GM23338 (cell line): ENCODE results near the gene TFEB. TPM values are rescaled to one million over a fixed set of nuclear protein-coding genes. Genes with fewer than 3 reads are reported as not detected.

Experiments used
- ATAC-seq: fragments of 200-7000 bp; cut with Tn5 transposase; 3 replicates; pipeline ENCODE4 v1.9.1; 2020
- DNase-seq: peaks from one replicate; pipeline ENCODE4 v3.0.0-alpha.2; 2015; ENCODE audit warnings: low spot score
- H2AFZ ChIP-seq: fragments of 200-600 bp; sonication (generic); 2 replicates; pipeline ENCODE4 v1.8.0; 2016; ENCODE audit warnings: antibody characterized with exemption, mild to moderate bottlenecking, moderate library complexity
- H3F3A ChIP-seq: fragments of 200-600 bp; sonication (generic); replicated peaks from 2 replicates; pipeline ENCODE4 v1.8.0; 2017; ENCODE audit warnings: antibody characterized with exemption, mixed run types, low read depth
- H3K27ac ChIP-seq: fragments of 200-600 bp; sonication (generic); 2 replicates; pipeline ENCODE4 v1.6.1; 2016; ENCODE audit warnings: low read depth
- H3K27me3 ChIP-seq: fragments of 200-600 bp; sonication (generic); 2 replicates; pipeline ENCODE4 v1.8.0; 2016; ENCODE audit warnings: mild to moderate bottlenecking, mixed run types, moderate library complexity; ENCODE audit not compliant: insufficient read depth
- H3K36me3 ChIP-seq: fragments of 200-600 bp; sonication (generic); 2 replicates; pipeline ENCODE4 v1.8.0; 2016; ENCODE audit warnings: mild to moderate bottlenecking; ENCODE audit not compliant: insufficient read depth
- H3K4me1 ChIP-seq: fragments of 200-600 bp; sonication (generic); 2 replicates; pipeline ENCODE4 v1.8.0; 2016; ENCODE audit warnings: mild to moderate bottlenecking, moderate library complexity; ENCODE audit not compliant: insufficient read depth
- H3K4me2 ChIP-seq: fragments of 200-600 bp; sonication (generic); 2 replicates; pipeline ENCODE4 v1.7.1; 2017; ENCODE audit warnings: mixed run types
- H3K4me3 ChIP-seq: fragments of 200-600 bp; sonication (generic); 2 replicates; pipeline ENCODE4 v1.6.1; 2016; ENCODE audit warnings: mixed run types
- H3K79me2 ChIP-seq: fragments of 200-600 bp; sonication (generic); replicated peaks from 2 replicates; pipeline ENCODE4 v1.8.0; 2017; ENCODE audit warnings: mild to moderate bottlenecking; ENCODE audit not compliant: insufficient read depth
- H3K9me2 ChIP-seq: fragments of 200-600 bp; sonication (generic); 2 replicates; pipeline ENCODE4 v1.8.0; 2017; ENCODE audit not compliant: insufficient read depth
- H4K20me1 ChIP-seq: fragments of 200-600 bp; sonication (generic); replicated peaks from 2 replicates; pipeline ENCODE4 v1.8.0; 2017; ENCODE audit warnings: mild to moderate bottlenecking; ENCODE audit not compliant: insufficient read depth
- H3K27ac Mint-ChIP-seq: 2 replicates; pipeline ENCODE4 v1.8.0; 2020; ENCODE audit warnings: inconsistent platforms, mild to moderate bottlenecking, moderate library complexity, mixed read lengths
- H3K27me3 Mint-ChIP-seq: 3 replicates; pipeline ENCODE4 v1.8.0; 2022; ENCODE audit warnings: low read depth, mild to moderate bottlenecking, moderate library complexity, mixed read lengths, inconsistent platforms; ENCODE audit not compliant: insufficient read depth, poor library complexity
- H3K36me3 Mint-ChIP-seq: 3 replicates; pipeline ENCODE4 v1.8.0; 2021; ENCODE audit warnings: low read depth, mild to moderate bottlenecking, inconsistent platforms, moderate library complexity, mixed read lengths
- H3K4me1 Mint-ChIP-seq: 3 replicates; pipeline ENCODE4 v1.8.0; 2020; ENCODE audit warnings: mild to moderate bottlenecking, inconsistent platforms, mixed read lengths
- H3K4me3 Mint-ChIP-seq: 3 replicates; pipeline ENCODE4 v1.8.0; 2021; ENCODE audit warnings: moderate library complexity, mild to moderate bottlenecking, inconsistent platforms, mixed read lengths
- H3K9me3 Mint-ChIP-seq: 3 replicates; pipeline ENCODE4 v1.8.0; 2020; ENCODE audit warnings: moderate library complexity, mild to moderate bottlenecking, inconsistent platforms, mixed read lengths
- CTCF ChIP-seq, 2 experiments: fragments of 200-600 bp in 1 of 2; sonication (generic) in 1 of 2; conservative IDR thresholded peaks; 2 replicates each; pipeline versions ENCODE4 v1.5.1 to v1.6.1; 2016 to 2017; ENCODE audit warnings: antibody characterized with exemption in 2 of 2, low read depth in 2 of 2, mild to moderate bottlenecking in 2 of 2, moderate library complexity in 1 of 2
- EZH2 ChIP-seq: fragments of 200-600 bp; sonication (generic); IDR thresholded peaks from one replicate; pipeline ENCODE4 v1.8.0; 2017; ENCODE audit warnings: antibody characterized with exemption, mild to moderate bottlenecking, low read depth; ENCODE audit not compliant: unreplicated experiment
- EZH2phosphoT487 ChIP-seq: fragments of 200-600 bp; sonication (generic); IDR thresholded peaks from one replicate; pipeline ENCODE4 v1.8.1; 2018; ENCODE audit warnings: antibody characterized with exemption; ENCODE audit not compliant: unreplicated experiment
- REST ChIP-seq: IDR thresholded peaks from one replicate; pipeline ENCODE4 v1.6.1; 2018; ENCODE audit warnings: antibody characterized with exemption; ENCODE audit not compliant: unreplicated experiment
- ZNF114 ChIP-seq: fragments of 250-450 bp; sonication (Bioruptor Pico); IDR thresholded peaks from 2 replicates; pipeline ENCODE4 v1.5.0; 2020; ENCODE audit warnings: mild to moderate bottlenecking, moderate library complexity
- polyA plus RNA-seq: library from polyadenylated mRNA; unstranded; fragments of >200 nt; fragmentation: Nextera tagmentation; extraction: Ambion mirVana; gene quantifications from 2 replicates; pipeline ENCODE4 v1.2.1, GENCODE V29; 2016
- total RNA-seq: library from RNA; depleted of rRNA; stranded (reverse); fragments of >200 nt; shearing (Covaris generic); gene quantifications from 2 replicates; pipeline ENCODE4 v1.2.3, GENCODE V29; 2014

TFEB gene
- total and polyA plus RNA-seq, 2 experiments from 2014 or later, result 1.3 to 4.3 TPM

- Mint-ChIP-seq H3K9me3 (no peaks in the 10 kb centered on the region), H3K36me3 (no peaks in the 10 kb centered on the region; the same call in 2 of the 3 replicates), H3K4me1 (peaks cover 11% of the 10 kb centered on the region; the same call in 1 of the 3 replicates), H3K4me3 (no peak overlapping the region), H3K27ac (no peak overlapping the region), H3K27me3 (peaks cover 14% of the 10 kb centered on the region)
- no peak overlapping the region for H3K27ac ChIP-seq
- H3K9me2 ChIP-seq, result peaks cover 7% of the 10 kb centered on the region; the same call in 1 of the 2 replicates
- H3K4me3 ChIP-seq, result no peak overlapping the region
- H3K4me2 ChIP-seq, result no peak overlapping the region
- H3K4me1 ChIP-seq, result no peaks in the 10 kb centered on the region; the same call in 1 of the 2 replicates
- no peaks in the 10 kb centered on the region for H3K36me3 ChIP-seq
- H4K20me1 ChIP-seq, result no peaks in the 10 kb centered on the region
- H3K79me2 ChIP-seq, result no peaks in the 10 kb centered on the region
- H3K27me3 ChIP-seq, result no peaks in the 10 kb centered on the region
- TF ChIP-seq ZNF114 (CRISPR knock-in tag) (no peak), CTCF (conservative IDR thresholded peaks at IDR 0.05; ENCODE audit: low read depth in 2 of 2) (peak in 1 of 2 experiments; percentile 16; a peak in 1 of 4 replicates)
- DNase-seq (peak; percentile 52), ATAC-seq (peak; percentile 93)
- no peaks in the 10 kb centered on the region for H3F3A ChIP-seq
- H2AFZ ChIP-seq, result no peak overlapping the region
Measured at GRCh38 chr6:41663568-41663967, 71.8 kb downstream of the TFEB start.

GRCh38 chr6:41659935-41660334 lies 75.5 kb downstream of the TFEB start:
- H3K4me1 ChIP-seq, result peaks cover 3% of the 10 kb centered on the region; the same call in 1 of the 2 replicates
- H3K4me2 ChIP-seq, result no peak overlapping the region
- peaks cover 7% of the 10 kb centered on the region; the same call in 1 of the 2 replicates for H3K9me2 ChIP-seq
- DNase-seq, result no peak
- no peaks in the 10 kb centered on the region for H3K36me3 ChIP-seq
- H3F3A ChIP-seq, result no peaks in the 10 kb centered on the region
- no peak overlapping the region for H3K27ac ChIP-seq
- H3K4me3 Mint-ChIP-seq, result no peak overlapping the region
- TF ChIP-seq EZH2 (no peak), REST (no peak), EZH2phosphoT487 (no peak)
- no peak for ATAC-seq
- no peaks in the 10 kb centered on the region for H3K27me3 ChIP-seq
- H3K79me2 ChIP-seq, result no peaks in the 10 kb centered on the region
- H4K20me1 ChIP-seq, result no peaks in the 10 kb centered on the region
- no peaks in the 10 kb centered on the region; the same call in 2 of the 3 replicates for H3K9me3 Mint-ChIP-seq
- no peak overlapping the region for H3K27ac Mint-ChIP-seq
- no peaks in the 10 kb centered on the region; the same call in 2 of the 3 replicates for H3K36me3 Mint-ChIP-seq
- H2AFZ ChIP-seq, result no peak overlapping the region
- H3K27me3 Mint-ChIP-seq, result peaks cover 28% of the 10 kb centered on the region
- H3K4me1 Mint-ChIP-seq, result peaks cover 29% of the 10 kb centered on the region
- H3K4me3 ChIP-seq, result no peak overlapping the region
